Measurements from ENCODE around the gene RGS4.

The RGS4 gene

DNA sequence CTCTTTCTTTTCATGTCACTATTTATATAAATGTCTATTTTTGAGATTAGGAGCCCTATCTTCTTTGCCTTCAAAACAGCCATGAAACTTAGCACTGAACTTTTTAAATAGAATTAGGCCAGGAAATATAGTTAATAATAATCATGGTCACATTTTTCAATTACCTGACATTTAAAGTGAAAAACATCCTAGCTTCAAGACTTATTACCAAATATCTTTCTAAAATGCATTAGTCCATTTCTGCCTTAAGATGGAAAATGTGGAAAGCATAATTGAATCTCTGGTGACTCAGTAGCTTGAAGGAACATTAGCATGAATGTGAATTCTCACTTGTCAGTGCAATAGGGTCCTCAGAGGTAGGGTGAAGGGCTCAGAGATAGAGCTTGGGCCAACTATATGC, 18.7 kb upstream of the RGS4 start:
- no peak for DNase-seq (ENCODE audit: low read depth)
- TF ChIP-seq, protein P1, sequence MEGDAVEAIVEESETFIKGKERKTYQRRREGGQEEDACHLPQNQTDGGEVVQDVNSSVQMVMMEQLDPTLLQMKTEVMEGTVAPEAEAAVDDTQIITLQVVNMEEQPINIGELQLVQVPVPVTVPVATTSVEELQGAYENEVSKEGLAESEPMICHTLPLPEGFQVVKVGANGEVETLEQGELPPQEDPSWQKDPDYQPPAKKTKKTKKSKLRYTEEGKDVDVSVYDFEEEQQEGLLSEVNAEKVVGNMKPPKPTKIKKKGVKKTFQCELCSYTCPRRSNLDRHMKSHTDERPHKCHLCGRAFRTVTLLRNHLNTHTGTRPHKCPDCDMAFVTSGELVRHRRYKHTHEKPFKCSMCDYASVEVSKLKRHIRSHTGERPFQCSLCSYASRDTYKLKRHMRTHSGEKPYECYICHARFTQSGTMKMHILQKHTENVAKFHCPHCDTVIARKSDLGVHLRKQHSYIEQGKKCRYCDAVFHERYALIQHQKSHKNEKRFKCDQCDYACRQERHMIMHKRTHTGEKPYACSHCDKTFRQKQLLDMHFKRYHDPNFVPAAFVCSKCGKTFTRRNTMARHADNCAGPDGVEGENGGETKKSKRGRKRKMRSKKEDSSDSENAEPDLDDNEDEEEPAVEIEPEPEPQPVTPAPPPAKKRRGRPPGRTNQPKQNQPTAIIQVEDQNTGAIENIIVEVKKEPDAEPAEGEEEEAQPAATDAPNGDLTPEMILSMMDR (IDR thresholded peaks at IDR 0.05; ENCODE audit: control insufficient read depth, insufficient read depth, low read depth, low read length, missing control alignments): no peak
- H3K4me3 ChIP-seq (ENCODE audit: control insufficient read depth, low read depth, low read length): no peak overlapping the region

DNA sequence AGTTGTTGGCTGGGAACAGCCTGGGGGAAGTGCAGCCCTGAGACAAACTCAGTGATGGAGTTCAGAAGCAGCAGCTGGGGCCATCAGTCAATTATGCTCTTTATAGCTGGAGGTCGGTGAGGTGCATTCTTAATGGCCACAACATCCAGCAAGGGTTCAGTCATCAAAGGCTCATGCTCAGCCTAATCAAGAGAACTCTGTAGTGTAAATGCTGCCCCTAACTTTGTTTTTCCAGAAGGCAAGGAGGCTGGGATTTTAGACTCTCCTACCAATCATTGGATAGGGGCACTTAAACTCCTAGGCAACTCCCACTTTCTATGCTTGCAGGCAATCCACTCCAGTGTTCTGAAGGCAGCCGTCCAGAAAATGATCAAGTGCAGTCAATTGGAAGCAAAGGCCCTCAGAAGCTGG, 15.0 kb upstream of the RGS4 start:
- TF ChIP-seq, protein P1 (IDR thresholded peaks at IDR 0.05; ENCODE audit: control insufficient read depth, insufficient read depth, low read depth, low read length, missing control alignments): no peak
- H3K4me3 ChIP-seq (ENCODE audit: control insufficient read depth, low read depth, low read length): no peak overlapping the region
- no peak for DNase-seq (ENCODE audit: low read depth)

DNA sequence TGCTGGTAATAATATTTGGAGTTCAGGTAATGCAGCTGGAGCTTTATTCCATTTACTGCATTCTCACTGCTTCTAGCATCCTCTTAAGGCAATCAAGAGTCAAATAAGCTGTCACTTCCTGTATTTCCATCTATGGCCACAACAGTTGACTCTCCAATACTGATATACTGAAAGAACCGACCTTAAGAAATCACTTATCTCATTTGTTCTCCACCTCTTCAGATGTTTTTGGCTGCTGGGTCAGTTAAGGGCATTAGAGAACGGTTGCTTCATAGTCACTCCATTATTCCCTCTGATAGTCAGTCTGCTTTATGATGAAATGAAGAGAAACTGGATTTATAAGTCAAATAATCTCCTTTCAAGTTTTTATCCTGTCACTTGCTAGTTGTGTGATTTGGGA, 14.2 kb upstream of the RGS4 start:
- TF ChIP-seq, protein P1 (IDR thresholded peaks at IDR 0.05; ENCODE audit: control insufficient read depth, insufficient read depth, low read depth, low read length, missing control alignments): no peak
- DNase-seq (ENCODE audit: low read depth): no peak
- no peak overlapping the region for H3K4me3 ChIP-seq (ENCODE audit: control insufficient read depth, low read depth, low read length)

DNA sequence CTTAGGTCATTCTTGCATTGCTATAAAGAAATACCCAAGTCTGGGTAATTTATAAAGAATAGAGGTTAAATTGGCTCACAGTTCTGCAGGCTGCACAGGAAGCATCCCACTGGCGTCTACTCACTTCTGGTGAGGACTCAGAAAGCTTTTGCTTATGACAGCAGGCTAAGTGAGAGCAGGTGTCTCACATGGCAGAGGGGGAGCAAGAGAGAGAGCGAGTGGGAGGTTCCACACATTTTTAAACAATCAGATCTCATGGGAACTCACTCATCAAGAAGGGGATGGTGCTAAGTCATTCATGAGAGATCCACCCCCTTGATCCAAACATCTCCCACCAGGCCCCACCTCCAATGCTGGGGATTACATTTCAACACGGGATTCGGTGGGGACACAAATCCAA, 13.6 kb upstream of the RGS4 start:
- TF ChIP-seq, protein P1 (IDR thresholded peaks at IDR 0.05; ENCODE audit: control insufficient read depth, insufficient read depth, low read depth, low read length, missing control alignments): no peak
- DNase-seq (ENCODE audit: low read depth): no peak
- H3K4me3 ChIP-seq (ENCODE audit: control insufficient read depth, low read depth, low read length): no peak overlapping the region

DNA sequence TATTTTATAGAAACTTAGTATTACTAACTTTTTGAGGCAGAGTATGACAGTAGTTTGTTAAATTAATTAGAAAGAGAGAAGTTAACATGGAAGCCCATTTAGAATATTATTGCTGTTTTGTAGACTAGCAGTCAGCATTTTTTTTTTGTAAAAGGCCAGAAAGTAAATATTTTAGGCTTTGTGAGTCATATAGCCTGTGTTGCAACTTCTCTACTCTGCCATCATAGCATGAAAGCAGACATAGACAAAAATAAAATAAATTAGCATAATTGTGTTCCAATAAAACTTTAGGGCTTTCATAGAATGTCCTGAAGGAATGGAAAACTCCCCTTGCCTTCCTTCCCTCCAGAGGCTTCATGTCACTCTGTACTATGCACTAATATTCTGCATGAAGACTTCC, 12.3 kb upstream of the RGS4 start:
- no peak for DNase-seq (ENCODE audit: low read depth)
- H3K4me3 ChIP-seq (ENCODE audit: control insufficient read depth, low read depth, low read length): no peak overlapping the region
- TF ChIP-seq, protein P1 (IDR thresholded peaks at IDR 0.05; ENCODE audit: control insufficient read depth, insufficient read depth, low read depth, low read length, missing control alignments): no peak

DNA sequence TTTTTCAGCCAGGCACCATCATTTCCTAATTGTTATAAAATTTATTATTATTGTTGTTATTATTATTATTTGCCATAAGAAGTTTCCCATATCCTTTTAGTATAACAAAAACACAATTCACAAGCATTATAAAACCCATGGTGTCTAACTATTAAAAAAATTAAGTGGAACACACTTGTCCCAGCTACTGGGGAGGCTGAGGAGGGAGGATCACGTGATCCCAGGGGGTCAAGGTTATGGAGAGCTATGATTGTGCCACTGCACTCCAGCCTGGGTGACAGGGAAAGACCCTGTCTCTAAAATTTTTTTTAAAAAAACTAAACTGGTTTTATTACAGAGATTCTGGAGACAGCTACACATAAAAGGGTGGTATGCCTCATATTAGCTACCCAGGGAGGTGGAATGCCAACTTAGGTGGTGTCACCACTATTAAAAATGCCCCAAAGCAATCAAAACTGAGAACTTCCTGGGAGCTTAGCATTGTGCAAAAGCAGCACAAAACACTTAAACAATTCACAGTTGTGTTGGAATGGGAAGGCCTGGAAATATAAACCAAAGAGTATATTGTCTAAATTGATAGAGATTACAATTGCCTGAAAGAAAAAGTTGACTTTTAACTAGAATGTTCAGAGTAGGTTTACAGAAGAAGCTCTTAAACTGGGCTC, 8.7 kb upstream of the RGS4 start:
- H3K4me3 ChIP-seq (ENCODE audit: control insufficient read depth, low read depth, low read length): no peak overlapping the region
- DNase-seq (ENCODE audit: low read depth): no peak
- TF ChIP-seq, protein P1 (IDR thresholded peaks at IDR 0.05; ENCODE audit: control insufficient read depth, insufficient read depth, low read depth, low read length, missing control alignments): no peak
